ENCODE data around the gene BRI3. TPM values are rescaled to one million over a fixed set of nuclear protein-coding genes. Genes with fewer than 3 reads are reported as not detected.

The BRI3 gene
- total RNA-seq, 1 donor from 2014 or later = 61.6 TPM

DNA sequence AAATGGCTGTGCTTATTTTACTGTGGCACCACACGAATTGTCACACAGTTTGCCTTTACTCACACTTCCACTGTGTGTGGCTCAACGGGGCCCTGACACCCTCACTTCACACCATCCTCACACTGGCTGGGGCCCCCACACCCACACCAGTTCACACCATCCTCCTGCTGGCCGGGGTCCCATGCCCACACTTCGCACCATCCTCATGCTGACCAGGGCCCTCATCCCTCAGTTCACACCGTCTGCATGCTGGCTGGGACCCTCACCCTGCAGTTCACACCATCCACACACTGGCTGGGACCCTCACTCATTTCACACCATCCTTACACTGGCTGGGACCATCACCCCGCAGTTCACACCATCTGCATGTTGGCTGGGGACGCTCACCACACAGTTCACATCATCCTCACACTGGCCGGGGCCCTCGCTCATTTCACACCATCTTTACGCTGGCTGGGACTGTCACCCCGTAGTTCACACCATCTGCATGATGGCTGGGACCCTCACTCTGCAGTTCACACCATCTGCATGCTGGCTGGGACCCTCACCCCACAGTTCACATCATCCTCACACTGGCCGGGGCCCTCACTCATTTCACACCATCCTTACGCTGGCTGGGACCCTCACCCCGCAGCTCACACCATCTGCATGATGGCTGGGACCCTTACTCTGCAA is 36.0 kb downstream of the BRI3 start:
- DNase-seq (ENCODE audit: low spot score in 2 of 2) = no peak
- TF ChIP-seq, protein P1, sequence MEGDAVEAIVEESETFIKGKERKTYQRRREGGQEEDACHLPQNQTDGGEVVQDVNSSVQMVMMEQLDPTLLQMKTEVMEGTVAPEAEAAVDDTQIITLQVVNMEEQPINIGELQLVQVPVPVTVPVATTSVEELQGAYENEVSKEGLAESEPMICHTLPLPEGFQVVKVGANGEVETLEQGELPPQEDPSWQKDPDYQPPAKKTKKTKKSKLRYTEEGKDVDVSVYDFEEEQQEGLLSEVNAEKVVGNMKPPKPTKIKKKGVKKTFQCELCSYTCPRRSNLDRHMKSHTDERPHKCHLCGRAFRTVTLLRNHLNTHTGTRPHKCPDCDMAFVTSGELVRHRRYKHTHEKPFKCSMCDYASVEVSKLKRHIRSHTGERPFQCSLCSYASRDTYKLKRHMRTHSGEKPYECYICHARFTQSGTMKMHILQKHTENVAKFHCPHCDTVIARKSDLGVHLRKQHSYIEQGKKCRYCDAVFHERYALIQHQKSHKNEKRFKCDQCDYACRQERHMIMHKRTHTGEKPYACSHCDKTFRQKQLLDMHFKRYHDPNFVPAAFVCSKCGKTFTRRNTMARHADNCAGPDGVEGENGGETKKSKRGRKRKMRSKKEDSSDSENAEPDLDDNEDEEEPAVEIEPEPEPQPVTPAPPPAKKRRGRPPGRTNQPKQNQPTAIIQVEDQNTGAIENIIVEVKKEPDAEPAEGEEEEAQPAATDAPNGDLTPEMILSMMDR (IDR thresholded peaks at IDR 0.05) = no peak

DNA sequence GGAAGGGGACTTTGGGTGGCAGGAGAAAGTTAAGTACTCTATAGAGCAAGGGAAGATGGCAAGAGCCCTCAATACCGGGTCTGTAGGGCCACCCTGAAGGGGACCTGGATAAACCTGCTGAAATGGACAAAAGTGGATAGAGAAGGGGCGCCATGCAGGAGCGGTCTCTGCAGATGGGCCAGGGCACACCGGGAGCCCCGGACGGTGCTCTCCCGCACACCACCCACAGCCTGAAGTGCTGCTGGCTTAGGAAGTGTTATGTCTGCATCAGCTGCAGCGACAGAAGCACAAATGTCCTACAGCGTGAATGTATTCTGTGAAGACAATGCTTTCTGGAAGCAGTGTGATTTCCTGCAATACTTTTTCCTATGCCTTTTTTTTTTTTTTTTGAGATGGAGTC is 37.7 kb downstream of the BRI3 start:
- H3K4me1 ChIP-seq = no peaks in the 10 kb centered on the region
- peaks cover 0 to 5% of the 10 kb centered on the region in 2 donors for H3K9me3 ChIP-seq
- H3K36me3 ChIP-seq = peaks cover 0 to 4% of the 10 kb centered on the region in 2 donors
- no peak for DNase-seq (ENCODE audit: low spot score in 2 of 2)
- intact Hi-C loops (cut with DNase I) = no loop called here
- TF ChIP-seq, protein P1 (IDR thresholded peaks at IDR 0.05) = no peak
- no peak overlapping the region for H3K27ac ChIP-seq
- no peaks in the 10 kb centered on the region for H3K27me3 ChIP-seq
- H3K4me3 ChIP-seq = no peak overlapping the region

More for the DNA sequence above, 36.0 kb downstream of the BRI3 start:
- no peak overlapping the region for H3K4me3 ChIP-seq
- intact Hi-C loops (cut with DNase I) = no loop called here
- no peaks in the 10 kb centered on the region for H3K9me3 ChIP-seq
- H3K27me3 ChIP-seq = no peaks in the 10 kb centered on the region
- peaks cover 0 to 3% of the 10 kb centered on the region in 2 donors for H3K36me3 ChIP-seq
- no peaks in the 10 kb centered on the region for H3K4me1 ChIP-seq
- no peak overlapping the region for H3K27ac ChIP-seq

DNA sequence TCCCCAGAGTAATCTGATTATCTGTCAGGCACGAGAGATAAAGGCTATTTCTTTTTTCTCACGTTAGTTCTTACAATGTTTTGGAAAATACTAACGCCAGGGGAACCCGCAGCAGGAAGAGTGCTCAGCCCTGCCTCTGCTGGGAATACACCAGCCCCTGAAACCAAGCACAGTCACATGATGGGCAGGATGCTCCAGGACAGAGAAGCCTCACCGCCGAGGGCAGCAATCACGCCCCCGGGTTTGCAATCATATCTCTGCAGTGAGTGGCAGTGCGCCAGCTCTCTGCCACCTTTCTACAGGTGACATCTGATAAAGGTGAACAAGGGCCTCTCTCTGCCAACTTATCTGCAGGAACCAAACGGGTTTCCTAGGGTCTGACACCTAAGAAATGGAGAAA is 39.8 kb downstream of the BRI3 start:
- intact Hi-C loops (cut with DNase I) = no loop called here
- Histone ChIP-seq H3K4me3 (no peak overlapping the region), H3K9me3 (peaks cover 0 to 9% of the 10 kb centered on the region in 2 donors), H3K36me3 (peaks cover 0 to 4% of the 10 kb centered on the region in 2 donors), H3K4me1 (no peaks in the 10 kb centered on the region), H3K27me3 (no peaks in the 10 kb centered on the region), H3K27ac (no peak overlapping the region)
- TF ChIP-seq, protein P1 (IDR thresholded peaks at IDR 0.05) = no peak
- DNase-seq (ENCODE audit: low spot score in 2 of 2) = no peak

DNA sequence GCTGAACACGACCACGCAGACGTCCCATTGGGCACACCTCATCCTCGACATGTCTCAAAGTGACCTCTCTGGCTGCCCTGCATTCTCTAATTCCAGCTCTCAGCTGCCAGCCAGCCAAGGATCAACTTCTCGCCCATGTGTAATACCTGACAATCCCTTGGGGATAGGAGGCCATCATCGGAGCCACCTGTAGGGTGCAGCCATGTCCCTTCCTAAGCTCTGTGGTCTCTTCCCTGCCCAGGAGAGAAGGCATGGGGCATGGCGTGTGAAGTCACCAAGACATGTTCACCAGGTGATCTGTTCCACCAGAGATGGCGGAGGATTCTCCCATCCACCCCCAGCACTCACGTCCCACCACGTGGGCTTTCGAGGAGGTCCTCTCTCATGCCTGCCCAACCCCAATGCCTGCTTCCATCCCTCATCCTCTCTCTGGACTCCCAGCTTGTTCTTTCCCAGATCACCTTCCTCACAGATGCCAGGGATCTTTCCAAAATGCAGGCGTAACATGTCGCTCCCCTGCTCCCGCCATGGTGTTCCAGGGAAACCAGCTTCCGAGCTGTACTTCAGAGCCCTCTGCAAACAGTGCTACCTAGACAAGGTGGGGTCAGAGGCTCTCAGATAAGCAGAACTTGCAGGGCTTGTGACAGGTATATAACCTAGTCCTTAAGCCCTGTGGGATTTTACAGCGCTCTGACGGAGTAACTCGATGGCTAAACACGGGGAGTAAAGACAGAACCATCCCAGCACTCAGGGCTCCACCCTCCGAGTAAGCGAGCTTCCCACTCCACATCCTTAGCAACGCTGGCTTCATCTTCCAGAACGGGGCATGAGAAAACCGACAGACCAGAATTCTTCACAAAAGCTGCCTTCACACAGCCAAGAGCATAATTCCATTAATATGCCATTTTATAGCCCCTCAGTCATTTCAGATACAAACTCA is 41.1 kb downstream of the BRI3 start:
- Histone ChIP-seq H3K27me3 (no peaks in the 10 kb centered on the region), H3K4me1 (no peaks in the 10 kb centered on the region), H3K4me3 (no peak overlapping the region), H3K36me3 (peaks cover 0 to 4% of the 10 kb centered on the region in 2 donors), H3K27ac (no peak overlapping the region), H3K9me3 (peaks cover 0 to 9% of the 10 kb centered on the region in 2 donors)
- no peak for DNase-seq (ENCODE audit: low spot score in 2 of 2)
- TF ChIP-seq, protein P1 (IDR thresholded peaks at IDR 0.05) = no peak
- intact Hi-C loops (cut with DNase I) = no loop called here

DNA sequence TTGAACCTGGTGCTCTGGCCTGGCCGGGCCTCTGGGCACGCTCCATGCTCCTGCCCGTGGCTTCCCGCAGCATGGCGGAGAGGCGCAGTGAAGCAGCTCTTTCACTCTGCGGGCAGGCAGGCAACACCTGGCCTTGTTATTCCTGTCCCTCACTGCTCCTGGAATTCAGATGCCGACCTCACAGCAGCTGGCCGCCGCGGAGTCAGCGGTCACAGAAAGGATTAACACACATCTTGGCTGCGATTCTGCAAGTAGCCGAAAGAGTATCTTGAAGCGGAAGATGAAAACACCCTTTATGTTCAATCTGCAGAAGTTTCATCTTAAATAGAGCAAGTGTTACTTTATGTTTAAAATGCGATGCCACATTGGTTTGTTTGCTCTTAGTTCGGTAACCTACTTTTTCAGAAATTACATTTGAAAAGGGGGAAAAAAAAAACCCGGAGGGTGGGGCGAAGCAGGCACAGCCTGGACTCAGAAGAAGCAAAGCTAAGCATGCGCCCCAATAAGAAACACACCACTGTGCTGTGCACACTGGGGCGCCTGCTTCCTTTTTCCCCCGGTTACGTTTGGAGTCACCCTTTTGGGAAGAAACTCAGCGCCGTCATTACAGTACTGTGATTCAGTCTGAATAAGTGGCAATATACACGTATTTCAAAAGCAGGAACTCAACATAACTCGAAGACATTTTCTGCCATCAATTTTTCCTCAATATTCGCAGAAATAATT is 42.3 kb downstream of the BRI3 start:
- Histone ChIP-seq H3K4me1 (no peaks in the 10 kb centered on the region), H3K36me3 (peaks cover 0 to 4% of the 10 kb centered on the region in 2 donors), H3K9me3 (peaks cover 0 to 9% of the 10 kb centered on the region in 2 donors), H3K27ac (no peak overlapping the region), H3K27me3 (no peaks in the 10 kb centered on the region), H3K4me3 (no peak overlapping the region)
- DNase-seq (ENCODE audit: low spot score in 2 of 2) = no peak
- TF ChIP-seq, protein P1 (IDR thresholded peaks at IDR 0.05) = no peak
- intact Hi-C loops (cut with DNase I) = no loop called here

Data from ascending aorta (tissue), 2 donors.